Measurements from ENCODE around the gene NOVA2.

NOVA2 gene

DNA sequence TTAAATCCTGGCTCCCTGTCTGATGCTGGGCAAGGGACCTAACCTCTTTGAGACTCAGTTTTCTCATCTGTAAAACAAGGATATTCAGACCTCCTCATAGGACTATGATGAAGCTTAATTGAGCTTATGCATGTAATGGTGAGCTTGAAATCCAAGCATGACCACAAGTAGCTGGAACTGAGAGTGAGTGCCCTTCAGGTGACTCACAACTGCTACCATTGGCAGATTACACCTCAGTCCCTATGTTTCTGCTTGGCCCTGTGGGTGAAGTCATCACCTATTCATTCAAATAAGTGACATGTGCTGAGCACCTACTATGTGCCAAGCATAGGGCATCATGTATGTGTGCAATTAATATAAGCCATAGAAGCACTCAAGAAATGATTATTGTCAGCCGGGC, 25.7 kb downstream of the NOVA2 start:
- Histone ChIP-seq H3K79me2 (ENCODE audit: control insufficient read depth, low read length) (no peaks in the 10 kb centered on the region), H3K4me1 (ENCODE audit: control insufficient read depth, low read length) (peaks cover under 1% of the 10 kb centered on the region; the same call in 1 of the 2 replicates)
- no peak for TF ChIP-seq EZH2phosphoT487 (IDR thresholded peaks at IDR 0.05; ENCODE audit: borderline replicate concordance, low read length)
- TF ChIP-seq, protein P1, sequence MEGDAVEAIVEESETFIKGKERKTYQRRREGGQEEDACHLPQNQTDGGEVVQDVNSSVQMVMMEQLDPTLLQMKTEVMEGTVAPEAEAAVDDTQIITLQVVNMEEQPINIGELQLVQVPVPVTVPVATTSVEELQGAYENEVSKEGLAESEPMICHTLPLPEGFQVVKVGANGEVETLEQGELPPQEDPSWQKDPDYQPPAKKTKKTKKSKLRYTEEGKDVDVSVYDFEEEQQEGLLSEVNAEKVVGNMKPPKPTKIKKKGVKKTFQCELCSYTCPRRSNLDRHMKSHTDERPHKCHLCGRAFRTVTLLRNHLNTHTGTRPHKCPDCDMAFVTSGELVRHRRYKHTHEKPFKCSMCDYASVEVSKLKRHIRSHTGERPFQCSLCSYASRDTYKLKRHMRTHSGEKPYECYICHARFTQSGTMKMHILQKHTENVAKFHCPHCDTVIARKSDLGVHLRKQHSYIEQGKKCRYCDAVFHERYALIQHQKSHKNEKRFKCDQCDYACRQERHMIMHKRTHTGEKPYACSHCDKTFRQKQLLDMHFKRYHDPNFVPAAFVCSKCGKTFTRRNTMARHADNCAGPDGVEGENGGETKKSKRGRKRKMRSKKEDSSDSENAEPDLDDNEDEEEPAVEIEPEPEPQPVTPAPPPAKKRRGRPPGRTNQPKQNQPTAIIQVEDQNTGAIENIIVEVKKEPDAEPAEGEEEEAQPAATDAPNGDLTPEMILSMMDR (IDR thresholded peaks at IDR 0.05; ENCODE audit: low read depth, low read length, poor library complexity, severe bottlenecking), result no peak

GRCh38 chr19:45940515-45940805, 33.2 kb downstream of the NOVA2 start:
- no peak overlapping the region for H3K27ac ChIP-seq (ENCODE audit: low read depth, low read length)
- peaks cover 6% of the 10 kb centered on the region; the same call in 1 of the 2 replicates for H3K4me1 ChIP-seq (ENCODE audit: control insufficient read depth, low read length)
- TF ChIP-seq EZH2phosphoT487 (IDR thresholded peaks at IDR 0.05; ENCODE audit: borderline replicate concordance, low read length), result no peak
- TF ChIP-seq, protein P1 (IDR thresholded peaks at IDR 0.05; ENCODE audit: low read depth, low read length, poor library complexity, severe bottlenecking), result no peak
- H4K20me1 ChIP-seq (ENCODE audit: control insufficient read depth, insufficient read depth, low read depth, low read length), result no peaks in the 10 kb centered on the region
- H3K36me3 ChIP-seq (ENCODE audit: control insufficient read depth, low read length), result no peaks in the 10 kb centered on the region
- no peak overlapping the region for H3K4me2 ChIP-seq (ENCODE audit: low read length)
- H3K4me3 ChIP-seq (ENCODE audit: low read length), result no peak overlapping the region
- peaks cover 16% of the 10 kb centered on the region for H3K27me3 ChIP-seq (ENCODE audit: control insufficient read depth, low read length)
- no peaks in the 10 kb centered on the region for H3K9me3 ChIP-seq (ENCODE audit: control insufficient read depth, insufficient read depth, low read length)
- H3F3A ChIP-seq (ENCODE audit: control insufficient read depth, insufficient read depth), result no peaks in the 10 kb centered on the region
- H3K9me2 ChIP-seq (replicated peaks; ENCODE audit: control insufficient read depth, low read length), result no peaks in the 10 kb centered on the region
- H3K79me2 ChIP-seq (ENCODE audit: control insufficient read depth, low read length), result no peaks in the 10 kb centered on the region

More for the DNA sequence above, 25.7 kb downstream of the NOVA2 start:
- Histone ChIP-seq H3K27me3 (ENCODE audit: control insufficient read depth, low read length) (peaks cover 10% of the 10 kb centered on the region), H3K4me2 (ENCODE audit: low read length) (no peak overlapping the region), H3F3A (ENCODE audit: control insufficient read depth, insufficient read depth) (0 out of 2 replicates have a peak, but pooled peaks cover 3% of the 10 kb centered on the region), H3K9me3 (ENCODE audit: control insufficient read depth, insufficient read depth, low read length) (0 out of 2 replicates have a peak, but pooled peaks cover 1% of the 10 kb centered on the region), H4K20me1 (ENCODE audit: control insufficient read depth, insufficient read depth, low read depth, low read length) (no peaks in the 10 kb centered on the region), H3K4me3 (ENCODE audit: low read length) (no peak overlapping the region), H3K27ac (ENCODE audit: low read depth, low read length) (no peak overlapping the region), H3K9me2 (replicated peaks; ENCODE audit: control insufficient read depth, low read length) (no peaks in the 10 kb centered on the region), H3K36me3 (ENCODE audit: control insufficient read depth, low read length) (no peaks in the 10 kb centered on the region)

- no peak overlapping the region for H3K4me2 ChIP-seq (ENCODE audit: low read length)
- no peak overlapping the region for H3K27ac ChIP-seq (ENCODE audit: low read depth, low read length)
- H3K9me2 ChIP-seq (replicated peaks; ENCODE audit: control insufficient read depth, low read length), result no peaks in the 10 kb centered on the region
- H4K20me1 ChIP-seq (ENCODE audit: control insufficient read depth, insufficient read depth, low read depth, low read length), result no peaks in the 10 kb centered on the region
- no peak overlapping the region for H3K4me3 ChIP-seq (ENCODE audit: low read length)
- H3K79me2 ChIP-seq (ENCODE audit: control insufficient read depth, low read length), result no peaks in the 10 kb centered on the region
- H3K36me3 ChIP-seq (ENCODE audit: control insufficient read depth, low read length), result no peaks in the 10 kb centered on the region
- peaks cover 6% of the 10 kb centered on the region; the same call in 1 of the 2 replicates for H3K4me1 ChIP-seq (ENCODE audit: control insufficient read depth, low read length)
- H3F3A ChIP-seq (ENCODE audit: control insufficient read depth, insufficient read depth), result no peaks in the 10 kb centered on the region
- H3K27me3 ChIP-seq (ENCODE audit: control insufficient read depth, low read length), result peaks cover 16% of the 10 kb centered on the region
- no peak for TF ChIP-seq EZH2phosphoT487 (IDR thresholded peaks at IDR 0.05; ENCODE audit: borderline replicate concordance, low read length)
- TF ChIP-seq, protein P1 (IDR thresholded peaks at IDR 0.05; ENCODE audit: low read depth, low read length, poor library complexity, severe bottlenecking), result no peak
- no peaks in the 10 kb centered on the region for H3K9me3 ChIP-seq (ENCODE audit: control insufficient read depth, insufficient read depth, low read length)
Observed at GRCh38 chr19:45939792-45940514, 33.7 kb downstream of the NOVA2 start.

Data from DOHH2 (cell line).